Ectodermal cell (in vitro differentiated cells): ENCODE measurements around the gene GRM7.

ENCODE experiments used
- H3K27ac ChIP-seq: 2 replicates; pipeline ENCODE4 v1.7.0; 2013; ENCODE audit warnings: mild to moderate bottlenecking, low read depth, low read length; ENCODE audit not compliant: insufficient read depth, poor library complexity, severe bottlenecking
- H3K27me3 ChIP-seq: 2 replicates; pipeline ENCODE4 v1.7.0; 2013; ENCODE audit warnings: mild to moderate bottlenecking, low read length; ENCODE audit not compliant: insufficient read depth, control insufficient read depth, poor library complexity, severe bottlenecking
- H3K36me3 ChIP-seq: one replicate; pipeline ENCODE4 v1.7.0; 2013; ENCODE audit warnings: low read length; ENCODE audit not compliant: control insufficient read depth, insufficient read depth
- H3K4me1 ChIP-seq: one replicate; pipeline ENCODE4 v1.7.0; 2013; ENCODE audit warnings: low read length; ENCODE audit not compliant: control insufficient read depth, insufficient read depth
- H3K4me3 ChIP-seq: 2 replicates; pipeline ENCODE4 v1.7.0; 2013; ENCODE audit warnings: low read depth, low read length, control low read depth; ENCODE audit not compliant: insufficient read depth
- H3K9me3 ChIP-seq: 2 replicates; pipeline ENCODE4 v1.7.0; 2013; ENCODE audit warnings: mild to moderate bottlenecking, low read length, moderate library complexity; ENCODE audit not compliant: control insufficient read depth
- WGBS, 2 experiments: methylation state at CpG; one replicate each; pipeline ENCODE4 v1.1.7; 2013; ENCODE audit warnings: missing lambda C conversion rate in 2 of 2; 5-methylcytosine and 5-hydroxymethylcytosine counted together

Gene GRM7

DNA sequence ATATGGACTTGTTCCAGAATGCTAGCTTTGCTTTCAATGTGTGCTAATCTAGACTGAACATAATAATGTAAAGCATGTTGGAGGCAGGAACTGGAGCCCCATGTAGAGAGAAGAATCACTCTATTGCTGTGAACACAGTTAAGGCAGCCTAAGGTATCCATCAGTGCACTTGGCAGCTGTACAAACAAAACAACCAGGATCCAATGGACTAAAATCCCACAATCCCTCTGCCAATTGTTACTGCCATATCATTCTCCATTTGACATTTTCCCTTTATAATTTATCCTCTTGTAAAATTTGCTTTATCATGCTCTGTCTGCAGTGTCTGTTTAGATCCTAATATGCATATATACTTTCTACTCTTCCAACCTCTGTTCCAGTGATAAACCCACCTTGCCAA lies 883.9 kb downstream of the GRM7 start:
- no peaks in the 10 kb centered on the region for H3K9me3 ChIP-seq
- peaks cover 4% of the 10 kb centered on the region for H3K4me1 ChIP-seq
- no peak overlapping the region for H3K27ac ChIP-seq
- H3K4me3 ChIP-seq = no peak overlapping the region
- no peaks in the 10 kb centered on the region for H3K36me3 ChIP-seq
- no peaks in the 10 kb centered on the region for H3K27me3 ChIP-seq

DNA sequence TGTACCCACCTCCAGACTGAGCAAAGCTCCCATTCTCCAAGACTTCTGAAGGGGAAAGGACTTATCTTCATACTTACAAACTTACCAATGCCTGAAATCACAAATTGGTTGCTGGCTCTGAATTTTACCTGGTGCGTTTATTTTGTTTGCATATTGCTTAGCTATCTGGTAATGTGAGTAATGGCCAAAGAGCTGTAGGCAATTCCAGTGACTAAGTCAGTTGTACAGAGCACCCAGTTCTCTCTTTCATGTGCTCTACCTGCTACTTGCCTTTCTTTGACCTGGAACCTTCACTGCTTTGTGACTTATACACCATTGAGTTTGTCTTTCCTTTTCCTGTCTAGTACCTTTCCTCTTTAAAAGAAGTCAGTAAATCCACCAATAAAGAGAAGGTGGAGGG lies 884.8 kb downstream of the GRM7 start:
- Histone ChIP-seq H3K4me3 (no peak overlapping the region), H3K4me1 (peaks cover 4% of the 10 kb centered on the region), H3K36me3 (no peaks in the 10 kb centered on the region), H3K27ac (no peak overlapping the region), H3K9me3 (no peaks in the 10 kb centered on the region), H3K27me3 (no peaks in the 10 kb centered on the region)
- 93 to 100% methylated on average over 1 of the region's 1 CpG for WGBS, 2 experiments

DNA sequence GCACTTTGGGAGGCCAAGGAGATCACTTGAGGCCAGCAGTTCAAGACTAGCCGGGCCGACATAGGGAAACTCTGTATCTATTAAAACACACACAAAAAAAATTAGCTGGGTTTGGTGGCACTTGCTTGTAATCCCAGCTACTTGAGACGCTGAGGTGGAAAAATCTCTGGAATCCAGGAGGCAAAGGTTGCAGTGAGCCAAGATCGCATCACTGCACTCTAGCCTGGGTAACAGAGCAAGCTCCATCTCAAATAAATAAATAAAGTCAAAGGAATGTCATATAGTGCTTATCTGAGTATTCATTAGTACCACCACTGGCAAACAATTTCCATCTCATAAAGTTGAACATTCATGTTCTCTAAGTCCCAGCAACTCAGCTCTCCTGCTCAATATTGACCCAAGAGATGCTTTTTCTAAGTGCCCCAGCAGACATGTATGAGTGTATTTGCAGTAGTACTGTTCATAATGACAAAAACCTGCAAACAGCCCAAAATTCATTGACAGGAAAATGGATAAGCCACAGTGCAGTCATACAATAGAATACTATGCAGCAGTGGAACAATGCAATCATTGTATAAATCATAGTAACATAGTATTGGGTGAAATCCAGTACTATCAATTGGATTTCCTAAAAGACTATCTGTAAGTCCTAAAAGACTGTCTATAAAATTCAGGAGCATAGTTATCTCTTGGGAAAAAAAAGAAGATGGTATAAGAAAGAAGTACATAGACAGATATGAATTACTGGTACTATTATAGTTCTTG lies 889.2 kb downstream of the GRM7 start:
- Histone ChIP-seq H3K27ac (no peak overlapping the region), H3K27me3 (no peaks in the 10 kb centered on the region), H3K9me3 (no peaks in the 10 kb centered on the region), H3K4me1 (peaks cover 4% of the 10 kb centered on the region), H3K36me3 (no peaks in the 10 kb centered on the region), H3K4me3 (no peak overlapping the region)
- 92 to 94% methylated on average over 4 of the region's 4 CpGs for WGBS, 2 experiments

DNA sequence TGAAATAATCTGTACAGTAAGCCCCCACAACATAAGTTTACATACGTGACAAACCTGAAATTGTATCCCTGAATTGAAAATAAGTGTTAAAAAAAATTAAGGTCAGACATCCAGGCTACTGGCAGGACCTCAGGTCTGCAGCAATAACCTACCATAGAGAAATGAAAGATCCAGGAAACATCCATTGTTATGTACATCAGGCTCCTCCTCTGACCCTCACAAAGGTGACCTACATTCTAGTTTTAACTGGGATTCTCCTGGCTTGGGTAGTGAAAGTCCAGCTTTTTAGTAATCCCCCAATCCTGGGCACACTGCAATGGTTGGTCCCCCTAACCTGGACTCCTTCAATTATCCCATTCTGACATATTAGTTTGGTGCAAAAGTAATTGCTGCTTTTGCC lies 891.1 kb downstream of the GRM7 start:
- no peaks in the 10 kb centered on the region for H3K27me3 ChIP-seq
- WGBS, 2 experiments = 78% methylated on average over 1 of the region's 1 CpG; no CpG with 5 or more reads in 1 of the 2 experiments
- H3K36me3 ChIP-seq = no peaks in the 10 kb centered on the region
- peaks cover 4% of the 10 kb centered on the region for H3K4me1 ChIP-seq
- H3K9me3 ChIP-seq = no peaks in the 10 kb centered on the region
- H3K4me3 ChIP-seq = no peak overlapping the region
- H3K27ac ChIP-seq = no peak overlapping the region

DNA sequence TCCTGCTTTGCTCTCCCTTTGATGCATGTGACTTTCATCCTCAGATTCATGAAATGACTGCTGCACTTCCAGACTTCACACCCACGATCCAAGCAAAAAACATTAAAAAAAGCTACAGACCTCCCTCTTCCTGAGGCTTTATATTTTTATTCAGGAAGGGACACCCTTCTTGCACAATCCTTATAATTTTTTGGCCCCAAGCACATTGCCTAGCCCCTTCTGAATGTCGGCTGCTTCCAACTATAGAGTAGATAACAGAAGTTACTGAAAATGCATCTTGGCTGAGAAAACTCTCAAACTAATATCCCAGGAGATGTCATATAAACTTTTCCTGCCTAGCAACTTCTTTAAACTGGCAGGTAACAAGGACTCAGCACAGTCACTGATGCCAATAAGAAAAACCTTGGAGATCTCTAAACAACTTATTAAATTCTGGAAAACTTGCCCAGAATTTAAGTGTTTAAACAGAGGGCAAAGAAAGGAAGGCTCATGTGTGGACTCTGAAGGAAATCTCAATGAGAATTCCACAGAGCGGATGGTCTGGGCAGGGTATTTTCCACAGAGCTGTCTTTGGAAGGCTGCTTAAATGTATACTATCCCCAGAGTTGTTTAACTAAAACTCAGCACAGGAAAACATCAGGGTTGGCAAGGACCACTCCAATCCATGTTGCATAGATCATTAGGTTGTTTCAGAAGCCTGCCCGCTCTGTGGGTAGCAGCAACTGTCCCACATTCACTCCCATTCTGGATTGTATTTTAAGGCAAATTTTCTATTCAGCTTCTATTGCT lies 893.9 kb downstream of the GRM7 start:
- Histone ChIP-seq H3K27me3 (no peaks in the 10 kb centered on the region), H3K4me1 (no peaks in the 10 kb centered on the region), H3K9me3 (no peaks in the 10 kb centered on the region), H3K4me3 (no peak overlapping the region), H3K27ac (no peak overlapping the region), H3K36me3 (no peaks in the 10 kb centered on the region)
- 96 to 97% methylated on average over 4 of the region's 4 CpGs for WGBS, 2 experiments

DNA sequence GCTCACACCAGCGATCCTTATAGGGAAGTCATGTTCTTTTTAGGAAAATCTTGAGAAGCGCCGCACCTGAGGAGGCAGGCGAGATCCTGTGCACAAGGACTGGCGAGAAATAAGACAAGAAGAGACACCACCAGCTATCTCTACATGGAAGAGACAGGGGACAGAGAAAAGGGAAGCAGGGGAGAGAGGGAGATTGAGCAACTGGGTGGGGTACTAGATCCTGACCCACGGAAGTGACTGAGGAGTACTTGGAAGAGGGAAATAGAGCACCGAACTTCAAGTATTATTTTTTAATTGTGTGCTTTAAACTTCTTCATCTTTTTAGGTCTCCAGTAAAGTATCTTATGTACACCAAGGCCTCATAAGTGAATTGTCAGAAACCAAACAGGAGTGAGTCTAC lies 898.7 kb downstream of the GRM7 start:
- Histone ChIP-seq H3K27ac (no peak overlapping the region), H3K27me3 (no peaks in the 10 kb centered on the region), H3K4me3 (no peak overlapping the region), H3K36me3 (no peaks in the 10 kb centered on the region), H3K9me3 (no peaks in the 10 kb centered on the region), H3K4me1 (no peaks in the 10 kb centered on the region)
- 88 to 99% methylated on average over 7 of the region's 7 CpGs for WGBS, 2 experiments

DNA sequence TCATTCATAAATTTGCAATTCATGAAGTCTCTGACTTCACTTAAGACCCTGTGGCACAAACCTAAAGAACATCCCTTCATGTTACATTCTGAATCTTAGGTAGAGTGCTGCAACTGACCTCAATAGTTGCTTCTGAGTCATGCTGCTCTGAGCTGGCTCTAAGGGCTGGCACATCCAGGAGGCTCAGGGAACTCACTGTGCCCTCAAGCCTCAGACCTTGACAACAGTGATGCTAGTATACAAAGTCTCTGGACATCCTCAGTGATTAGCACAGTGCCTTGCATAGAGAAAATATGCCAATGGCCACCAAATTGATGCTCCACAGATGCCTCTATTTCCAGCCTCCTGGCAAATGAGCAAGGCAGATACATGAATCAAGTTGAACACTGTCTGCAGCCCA lies 899.8 kb downstream of the GRM7 start:
- no peaks in the 10 kb centered on the region for H3K9me3 ChIP-seq
- no peak overlapping the region for H3K4me3 ChIP-seq
- no peaks in the 10 kb centered on the region for H3K27me3 ChIP-seq
- no peak overlapping the region for H3K27ac ChIP-seq
- H3K4me1 ChIP-seq = no peaks in the 10 kb centered on the region
- no peaks in the 10 kb centered on the region for H3K36me3 ChIP-seq

DNA sequence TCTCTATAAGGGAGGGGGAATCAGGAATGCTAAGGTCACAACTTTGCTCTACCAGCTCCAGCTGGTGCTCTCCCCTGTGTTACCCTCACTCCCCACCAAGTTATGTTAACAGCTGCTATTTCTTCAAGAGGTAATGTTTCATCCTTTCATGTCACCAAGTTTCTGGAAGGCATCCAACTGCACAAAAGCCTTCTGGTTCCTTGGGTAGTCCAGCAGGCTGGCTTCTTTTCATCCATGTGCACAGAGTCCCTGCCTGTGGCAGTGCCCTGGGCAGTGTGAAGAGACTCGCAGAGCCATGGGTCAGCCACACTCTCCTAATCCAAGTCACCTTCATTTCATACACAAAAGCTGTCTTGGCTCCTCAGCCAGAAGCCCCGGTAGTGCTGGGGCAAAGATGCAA lies 903.2 kb downstream of the GRM7 start:
- Histone ChIP-seq H3K4me1 (no peaks in the 10 kb centered on the region), H3K27ac (no peak overlapping the region), H3K27me3 (no peaks in the 10 kb centered on the region), H3K36me3 (no peaks in the 10 kb centered on the region), H3K9me3 (no peaks in the 10 kb centered on the region), H3K4me3 (no peak overlapping the region)
- 91 to 95% methylated on average over 2 of the region's 2 CpGs for WGBS, 2 experiments

DNA sequence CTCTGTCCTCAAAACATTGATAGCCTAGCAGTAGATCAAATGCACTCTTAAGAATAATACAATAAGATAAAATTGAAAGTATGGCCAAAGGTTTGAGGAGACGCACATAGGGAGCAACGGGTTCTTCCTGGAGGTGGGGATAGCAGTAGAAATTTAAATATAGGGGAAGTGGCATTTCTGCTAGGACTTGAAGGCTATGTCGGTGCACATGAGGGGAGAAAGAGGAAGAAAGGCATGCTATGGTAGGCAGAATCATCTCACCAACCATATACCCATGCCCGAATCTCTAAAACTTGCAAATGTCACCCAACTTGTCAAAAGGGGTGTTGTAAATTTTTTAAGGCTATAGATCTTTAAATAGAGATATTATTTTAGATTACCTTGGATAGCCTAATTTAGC lies 905.6 kb downstream of the GRM7 start:
- WGBS, 2 experiments = 92 to 100% methylated on average over 3 of the region's 4 CpGs
- Histone ChIP-seq H3K9me3 (no peaks in the 10 kb centered on the region), H3K27ac (no peak overlapping the region), H3K4me1 (no peaks in the 10 kb centered on the region), H3K4me3 (no peak overlapping the region), H3K27me3 (no peaks in the 10 kb centered on the region), H3K36me3 (no peaks in the 10 kb centered on the region)

DNA sequence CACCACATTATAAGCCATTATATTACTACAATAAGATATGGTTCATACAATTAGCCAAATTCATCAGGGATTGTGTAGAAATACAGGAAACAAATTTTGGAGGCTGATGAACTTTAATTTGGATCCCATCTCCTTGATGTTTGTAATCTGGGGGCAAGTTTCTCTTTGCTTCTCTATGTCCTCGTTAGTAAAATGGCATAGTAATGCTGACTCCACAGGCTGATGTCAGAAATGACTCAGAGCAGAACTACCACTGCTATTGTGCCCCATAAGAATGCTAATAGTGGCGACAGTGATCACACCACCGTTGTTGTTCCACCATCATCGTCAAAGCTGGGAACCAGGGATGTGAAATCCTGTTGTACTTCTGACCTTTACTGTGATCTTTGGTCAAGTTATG lies 918.4 kb downstream of the GRM7 start:
- no peak overlapping the region for H3K4me3 ChIP-seq
- no peaks in the 10 kb centered on the region for H3K4me1 ChIP-seq
- no peaks in the 10 kb centered on the region for H3K36me3 ChIP-seq
- no peak overlapping the region for H3K27ac ChIP-seq
- 96% methylated on average over 4 of the region's 4 CpGs for WGBS, 2 experiments
- no peaks in the 10 kb centered on the region for H3K9me3 ChIP-seq
- H3K27me3 ChIP-seq = no peaks in the 10 kb centered on the region
